SK-N-SH (cell line): Measurements from ENCODE around the gene FGFBP1.

Source experiments
- CHD2 ChIP-seq: fragments of 150-350 bp; IDR thresholded peaks from 2 replicates; pipeline ENCODE4 v1.6.1; 2018; ENCODE audit warnings: low read length; ENCODE audit not compliant: partially characterized antibody
- CTCF ChIP-seq: fragments of 200-600 bp; sonication (generic); IDR thresholded peaks from 2 replicates; pipeline ENCODE4 v1.6.1; 2017; ENCODE audit warnings: antibody characterized with exemption, mild to moderate bottlenecking, moderate library complexity
- EZH2phosphoT487 ChIP-seq: fragments of 200-600 bp; sonication (generic); IDR thresholded peaks from 2 replicates; pipeline ENCODE4 v1.6.1; 2017; ENCODE audit warnings: low read depth, mixed run types, mild to moderate bottlenecking, antibody characterized with exemption, moderate library complexity, borderline replicate concordance
- MEF2A ChIP-seq: IDR thresholded peaks from 2 replicates; pipeline ENCODE4 v1.4.0; 2012; ENCODE audit warnings: low read depth, borderline replicate concordance
- NRF1 ChIP-seq: IDR thresholded peaks from 2 replicates; pipeline ENCODE4 v1.6.1; 2012; ENCODE audit warnings: low read depth, mild to moderate bottlenecking, low read length
- PBX3 ChIP-seq: IDR thresholded peaks from 2 replicates; pipeline ENCODE4; 2012
- RCOR1 ChIP-seq: fragments of 150-350 bp; IDR thresholded peaks from 2 replicates; pipeline ENCODE4 v1.6.1; 2017; ENCODE audit warnings: antibody characterized with exemption, low read length
- TF ChIP-seq, protein P1 (sequence below): IDR thresholded peaks from 2 replicates; pipeline ENCODE4 v1.6.1; 2012; ENCODE audit warnings: mild to moderate bottlenecking, low read depth, low read length, moderate library complexity

GRCh38 chr4:15935504-15936402, 2.8 kb downstream of the FGFBP1 start:
- TF ChIP-seq CTCF (no peak), NRF1 (no peak), MEF2A (no peak), CHD2 (no peak), PBX3 (no peak), EZH2phosphoT487 (no peak), RCOR1 (no peak)
- TF ChIP-seq, protein P1, sequence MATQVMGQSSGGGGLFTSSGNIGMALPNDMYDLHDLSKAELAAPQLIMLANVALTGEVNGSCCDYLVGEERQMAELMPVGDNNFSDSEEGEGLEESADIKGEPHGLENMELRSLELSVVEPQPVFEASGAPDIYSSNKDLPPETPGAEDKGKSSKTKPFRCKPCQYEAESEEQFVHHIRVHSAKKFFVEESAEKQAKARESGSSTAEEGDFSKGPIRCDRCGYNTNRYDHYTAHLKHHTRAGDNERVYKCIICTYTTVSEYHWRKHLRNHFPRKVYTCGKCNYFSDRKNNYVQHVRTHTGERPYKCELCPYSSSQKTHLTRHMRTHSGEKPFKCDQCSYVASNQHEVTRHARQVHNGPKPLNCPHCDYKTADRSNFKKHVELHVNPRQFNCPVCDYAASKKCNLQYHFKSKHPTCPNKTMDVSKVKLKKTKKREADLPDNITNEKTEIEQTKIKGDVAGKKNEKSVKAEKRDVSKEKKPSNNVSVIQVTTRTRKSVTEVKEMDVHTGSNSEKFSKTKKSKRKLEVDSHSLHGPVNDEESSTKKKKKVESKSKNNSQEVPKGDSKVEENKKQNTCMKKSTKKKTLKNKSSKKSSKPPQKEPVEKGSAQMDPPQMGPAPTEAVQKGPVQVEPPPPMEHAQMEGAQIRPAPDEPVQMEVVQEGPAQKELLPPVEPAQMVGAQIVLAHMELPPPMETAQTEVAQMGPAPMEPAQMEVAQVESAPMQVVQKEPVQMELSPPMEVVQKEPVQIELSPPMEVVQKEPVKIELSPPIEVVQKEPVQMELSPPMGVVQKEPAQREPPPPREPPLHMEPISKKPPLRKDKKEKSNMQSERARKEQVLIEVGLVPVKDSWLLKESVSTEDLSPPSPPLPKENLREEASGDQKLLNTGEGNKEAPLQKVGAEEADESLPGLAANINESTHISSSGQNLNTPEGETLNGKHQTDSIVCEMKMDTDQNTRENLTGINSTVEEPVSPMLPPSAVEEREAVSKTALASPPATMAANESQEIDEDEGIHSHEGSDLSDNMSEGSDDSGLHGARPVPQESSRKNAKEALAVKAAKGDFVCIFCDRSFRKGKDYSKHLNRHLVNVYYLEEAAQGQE = no peak
